SK-N-SH treated with all-trans-retinoic acid at 6 μM for 48 hours (cell line): ENCODE results near the gene DLK1.

Source experiments
- ARNTL ChIP-seq: fragments of 450-650 bp; formaldehyde crosslinking; IDR thresholded peaks from 2 replicates; pipeline ENCODE4 v1.5.0; 2020; ENCODE audit warnings: low read depth, mild to moderate bottlenecking, moderate library complexity, borderline replicate concordance
- ISL1 ChIP-seq: fragments of 250-450 bp; sonication (Bioruptor Pico); IDR thresholded peaks from 2 replicates; pipeline ENCODE4 v2.1.2; 2022; ENCODE audit warnings: mild to moderate bottlenecking, moderate library complexity
- ZNF70 ChIP-seq: fragments of 450-650 bp; formaldehyde crosslinking; IDR thresholded peaks from 2 replicates; pipeline ENCODE4 v1.5.0; 2020; ENCODE audit warnings: mild to moderate bottlenecking, moderate library complexity

DNA sequence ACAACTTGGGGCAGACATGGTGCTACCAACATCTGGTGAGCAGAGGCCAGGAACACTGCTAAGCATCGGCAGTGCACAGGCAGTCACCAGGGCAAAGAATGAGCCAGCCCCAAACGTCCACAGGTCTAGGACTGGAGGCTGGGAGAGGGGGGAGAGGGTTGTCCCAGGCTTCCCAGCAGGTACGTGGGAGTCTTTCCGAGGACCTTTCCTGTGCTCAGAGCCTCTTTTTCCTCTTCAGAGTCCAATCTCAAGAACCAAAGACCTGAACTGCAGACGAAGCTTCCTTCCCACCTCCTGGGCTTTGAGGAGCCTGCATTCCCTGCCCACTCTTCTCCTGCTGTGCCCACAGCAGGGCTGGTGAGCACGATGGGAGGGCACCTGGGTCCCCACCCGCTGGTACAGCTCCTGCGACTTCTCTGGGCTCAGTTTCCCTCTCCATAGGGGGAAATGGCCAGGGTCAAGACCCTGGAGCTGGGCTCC, 48.7 kb downstream of the DLK1 start:
- TF ChIP-seq ARNTL (CRISPR knock-in tag) (no peak), ISL1 (CRISPR knock-in tag) (no peak), ZNF70 (CRISPR knock-in tag) (no peak)
